GM12801 (cell line): ENCODE measurements around the gene CAV1.

Source experiments
- TF ChIP-seq, protein P1 (sequence below): IDR thresholded peaks from one replicate; pipeline ENCODE4 v1.5.1; 2011; ENCODE audit warnings: control low read depth; ENCODE audit not compliant: insufficient read length; ENCODE audit errors: extremely low read depth

Gene CAV1

DNA sequence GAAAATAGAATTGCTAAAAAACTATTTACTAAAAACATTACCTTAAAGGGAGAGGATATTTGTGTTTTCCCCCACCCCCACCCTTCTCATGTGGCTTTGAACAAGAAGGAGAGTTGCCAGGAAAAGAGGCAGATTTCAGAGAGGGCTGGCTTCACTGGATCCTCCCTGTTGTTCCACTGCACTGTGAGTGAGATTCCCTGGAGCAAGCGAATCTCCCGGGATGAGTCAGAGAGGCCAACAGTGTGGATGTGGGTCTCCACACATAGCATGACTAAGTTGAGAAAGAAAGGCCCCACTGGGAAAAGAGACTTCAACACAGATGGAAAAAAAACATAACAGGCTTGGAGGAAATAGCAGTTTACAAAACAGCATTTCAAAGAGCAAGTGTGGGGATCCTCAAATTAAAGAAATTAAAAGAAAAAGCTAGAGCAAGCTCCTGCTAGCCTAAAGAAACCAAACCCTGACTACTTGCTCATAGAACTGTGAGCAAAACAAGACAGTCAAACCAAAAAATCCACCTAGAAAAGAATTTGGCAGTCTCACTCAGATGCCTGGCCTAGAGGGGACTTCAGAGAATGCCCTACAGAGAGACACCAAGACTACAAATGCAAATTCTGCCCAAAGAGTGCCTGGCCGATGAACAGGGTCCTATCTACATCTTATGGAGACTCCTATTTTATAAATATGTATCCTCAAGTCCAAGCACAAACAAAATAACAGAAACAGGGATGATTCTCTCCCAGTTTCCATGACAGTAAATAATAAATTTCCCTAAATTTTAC lies 3.4 kb downstream of the CAV1 start:
- TF ChIP-seq, protein P1, sequence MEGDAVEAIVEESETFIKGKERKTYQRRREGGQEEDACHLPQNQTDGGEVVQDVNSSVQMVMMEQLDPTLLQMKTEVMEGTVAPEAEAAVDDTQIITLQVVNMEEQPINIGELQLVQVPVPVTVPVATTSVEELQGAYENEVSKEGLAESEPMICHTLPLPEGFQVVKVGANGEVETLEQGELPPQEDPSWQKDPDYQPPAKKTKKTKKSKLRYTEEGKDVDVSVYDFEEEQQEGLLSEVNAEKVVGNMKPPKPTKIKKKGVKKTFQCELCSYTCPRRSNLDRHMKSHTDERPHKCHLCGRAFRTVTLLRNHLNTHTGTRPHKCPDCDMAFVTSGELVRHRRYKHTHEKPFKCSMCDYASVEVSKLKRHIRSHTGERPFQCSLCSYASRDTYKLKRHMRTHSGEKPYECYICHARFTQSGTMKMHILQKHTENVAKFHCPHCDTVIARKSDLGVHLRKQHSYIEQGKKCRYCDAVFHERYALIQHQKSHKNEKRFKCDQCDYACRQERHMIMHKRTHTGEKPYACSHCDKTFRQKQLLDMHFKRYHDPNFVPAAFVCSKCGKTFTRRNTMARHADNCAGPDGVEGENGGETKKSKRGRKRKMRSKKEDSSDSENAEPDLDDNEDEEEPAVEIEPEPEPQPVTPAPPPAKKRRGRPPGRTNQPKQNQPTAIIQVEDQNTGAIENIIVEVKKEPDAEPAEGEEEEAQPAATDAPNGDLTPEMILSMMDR: no peak

DNA sequence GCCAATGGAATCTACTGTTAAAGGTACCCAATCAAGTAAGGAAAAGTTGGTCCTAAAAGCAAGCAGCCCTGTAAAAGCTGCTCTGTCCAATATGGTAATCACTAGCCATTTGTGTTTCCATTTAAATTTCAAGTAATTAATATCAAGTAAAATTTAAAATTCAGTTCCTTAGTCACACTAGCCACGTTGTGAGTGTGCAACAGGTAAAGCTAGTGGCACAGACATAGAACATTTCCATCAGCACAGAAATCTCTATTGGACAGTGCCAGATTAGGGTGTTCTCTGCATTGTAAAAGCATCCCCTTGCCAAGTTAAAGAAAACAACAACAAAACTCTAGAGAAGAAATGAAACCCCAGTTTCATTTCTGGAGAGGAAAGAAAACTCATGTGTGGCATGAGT lies 4.4 kb downstream of the CAV1 start:
- TF ChIP-seq, protein P1: no peak

DNA sequence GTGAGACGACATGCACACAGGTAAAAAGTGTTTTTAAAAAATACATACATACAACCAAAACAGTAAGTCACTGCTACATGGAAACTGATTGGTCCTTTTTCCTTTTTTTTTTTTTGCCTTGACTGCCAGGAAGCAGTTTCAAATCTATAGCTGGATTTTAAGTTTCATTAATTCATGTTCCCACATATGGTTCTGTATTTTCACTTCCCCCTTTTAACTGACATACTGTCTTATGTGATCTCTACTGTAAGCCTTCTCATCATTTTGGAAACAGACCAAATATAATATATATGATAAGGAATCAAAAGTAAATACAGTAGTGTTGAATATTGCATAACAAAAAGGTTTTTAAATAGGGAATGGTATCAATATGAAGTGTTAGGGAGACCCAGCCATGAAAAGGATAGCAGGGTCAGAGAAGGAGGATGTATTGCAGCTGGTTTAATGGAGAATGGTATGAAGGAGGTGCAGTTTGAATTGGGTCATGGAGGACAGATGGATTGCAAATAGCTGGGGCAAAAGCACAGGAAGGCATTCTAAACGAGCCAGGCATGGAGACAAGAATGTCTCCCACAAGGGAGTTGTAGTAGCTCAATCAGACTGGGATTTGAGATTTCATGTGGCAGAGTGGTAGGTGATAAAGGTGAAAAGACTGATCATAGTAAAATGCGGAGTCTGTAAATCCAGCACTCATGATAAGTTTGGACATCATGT lies 5.4 kb downstream of the CAV1 start:
- TF ChIP-seq, protein P1: no peak

DNA sequence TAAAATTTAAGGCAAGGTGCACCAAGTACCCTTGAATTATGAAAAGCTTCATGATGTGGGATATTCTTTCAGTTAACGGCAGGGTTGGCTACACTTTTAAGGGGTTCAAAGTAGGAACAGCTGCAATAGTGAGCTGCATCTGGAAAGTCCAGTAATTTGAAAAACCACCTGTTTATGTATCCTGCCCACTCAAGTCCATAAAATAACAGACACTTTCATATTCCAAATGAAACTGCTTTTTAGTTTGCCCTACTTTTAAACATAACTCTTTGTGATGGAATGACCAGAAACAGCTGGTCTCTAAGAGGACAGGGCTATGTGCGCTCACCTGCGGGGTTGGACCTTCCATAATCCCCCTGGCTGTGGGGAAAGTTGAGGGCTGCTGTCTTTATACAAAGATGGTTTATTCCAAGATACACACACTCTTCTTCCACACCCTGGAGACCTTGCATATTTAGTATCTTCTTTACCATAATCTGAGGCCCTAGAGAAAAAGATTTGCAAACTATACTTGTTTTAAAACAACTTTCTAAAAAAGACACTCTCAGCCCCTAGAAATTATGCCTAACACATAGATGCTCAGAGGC lies 7.4 kb downstream of the CAV1 start:
- TF ChIP-seq, protein P1: no peak

DNA sequence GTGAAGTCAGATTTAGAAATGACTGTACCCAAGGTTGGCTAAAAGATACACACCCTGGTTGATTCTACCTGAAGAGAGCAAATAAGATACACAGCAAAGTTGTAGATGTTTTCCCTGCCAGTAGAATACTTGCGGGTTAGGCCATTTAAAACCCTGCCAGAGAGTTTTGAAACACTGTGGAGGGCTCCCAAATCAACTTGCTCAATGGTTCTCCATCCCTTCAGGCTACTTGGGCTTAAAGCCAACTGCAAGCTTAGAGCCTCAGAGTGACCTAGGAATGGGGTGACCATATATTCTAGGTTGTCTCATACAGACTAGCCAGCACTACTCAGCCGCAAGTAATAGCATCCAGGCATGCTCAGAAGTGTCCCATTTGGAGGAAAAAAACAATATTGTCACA lies 10.0 kb downstream of the CAV1 start:
- TF ChIP-seq, protein P1: no peak

DNA sequence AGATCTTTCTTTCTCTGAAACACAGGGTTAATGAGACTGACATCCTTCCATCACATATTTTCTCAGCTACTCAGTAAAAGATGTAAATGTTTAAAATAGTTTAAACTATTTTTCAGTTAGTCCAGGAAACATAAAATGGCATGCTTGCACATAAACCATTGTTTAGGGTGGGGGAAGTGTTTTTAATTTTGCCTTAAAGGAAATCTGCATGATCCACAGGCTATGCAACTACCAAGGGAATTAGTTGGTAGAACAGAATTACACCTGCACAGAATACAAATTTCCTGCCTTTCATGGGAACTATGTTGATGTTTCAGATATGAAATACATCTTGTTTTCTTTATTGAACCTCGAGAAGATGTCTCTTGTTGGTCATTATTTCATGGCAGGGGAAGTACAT lies 10.6 kb downstream of the CAV1 start:
- TF ChIP-seq, protein P1: no peak

DNA sequence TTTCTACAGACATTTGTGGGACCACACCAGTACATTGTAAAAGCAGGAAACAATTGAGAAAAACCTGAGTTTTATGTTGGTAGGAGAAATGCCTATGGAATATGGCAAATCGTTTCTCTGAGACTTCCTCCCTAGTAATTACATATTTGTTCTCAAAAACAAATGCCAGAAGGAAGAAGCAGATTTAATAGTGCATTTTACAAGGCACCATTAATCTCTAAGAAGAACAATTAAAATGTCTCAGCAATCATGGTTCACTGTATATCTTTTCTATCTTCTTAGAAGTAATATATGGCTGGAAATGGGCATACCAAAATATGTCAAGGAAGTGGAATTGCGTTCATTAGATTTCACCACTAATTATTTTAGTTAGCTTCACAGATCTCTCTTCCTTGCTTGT lies 13.3 kb downstream of the CAV1 start:
- TF ChIP-seq, protein P1: no peak
